HCT116 (cell line): ENCODE data around the gene FBXL3. TPM values are rescaled to one million over a fixed set of nuclear protein-coding genes. Genes with fewer than 3 reads are reported as not detected.

Source experiments
- ATAC-seq: fragments of 200-7000 bp; cut with Tn5 transposase; 2 replicates; pipeline ENCODE4 v1.9.1; 2020; ENCODE audit warnings: mild to moderate bottlenecking, moderate library complexity
- BruUV-seq: library from RNA; stranded (reverse); fragments of 400-500 nt; replicated peaks from 2 replicates; lab custom pipeline; 2021; lab: Mats Ljungman, UMichigan
- CTCF ChIA-PET: fragments of 300-600 bp; sonication (Branson Sonifier 250); formaldehyde crosslinking; loops from one replicate; lab custom pipeline; 2021; ENCODE audit warnings: antibody characterized with exemption; lab: Charles Lee
- POLR2A ChIA-PET: fragments of 300-600, 350-600 bp; sonication (Branson Sonifier 250); formaldehyde crosslinking; loops from one replicate; lab custom pipeline; 2021; ENCODE audit warnings: antibody characterized with exemption; lab: Charles Lee
- RAD21 ChIA-PET, 2 experiments: fragments of 300-600 bp; sonication (Branson Sonifier 250); formaldehyde crosslinking; loops; one replicate each; lab custom pipeline; 2023; ENCODE audit warnings: low total read pairs in 2 of 2; ENCODE audit not compliant: uncharacterized antibody in 2 of 2, unreplicated experiment in 2 of 2, low non-redundant PET in 1 of 2; lab: Charles Lee
- DNase-seq: peaks from one replicate; pipeline ENCODE4 v3.0.0-alpha.2; 2010; ENCODE audit warnings: low read depth, low spot score
- H2AFZ ChIP-seq: fragments of 200-600 bp; shearing (Covaris generic), sonication (generic); 2 replicates; pipeline ENCODE4 v1.6.1; 2017; ENCODE audit warnings: low read depth, mixed run types, mixed read lengths, antibody characterized with exemption, low read length; ENCODE audit not compliant: poor library complexity, severe bottlenecking
- H3K27ac ChIP-seq: 2 replicates; pipeline ENCODE4 v1.5.1; 2012; ENCODE audit warnings: low read depth, low read length
- H3K27me3 ChIP-seq: fragments of 200-600 bp; sonication (generic); 2 replicates; pipeline ENCODE4 v1.6.1; 2016; ENCODE audit warnings: mixed run types, low read length, mixed read lengths; ENCODE audit not compliant: insufficient read depth
- H3K36me3 ChIP-seq, 2 experiments: fragments of 200-500 bp in 1 of 2; fragments of 200-600 bp in 1 of 2; sonication (Bioruptor generic) in 1 of 2; sonication (generic) in 1 of 2; 2 replicates each; pipeline versions ENCODE4 v1.5.1 to v1.6.1; 2014 to 2016; ENCODE audit warnings: low read length in 2 of 2, inconsistent platforms in 1 of 2, mixed read lengths in 1 of 2, mixed run types in 1 of 2; ENCODE audit not compliant: insufficient read depth in 2 of 2, control insufficient read depth in 1 of 2
- H3K4me1 ChIP-seq, 2 experiments: fragments of 200-600 bp in 1 of 2; sonication (generic) in 1 of 2; 2 replicates each; pipeline versions ENCODE4 v1.5.1 to v1.6.1; 2012 to 2017; ENCODE audit warnings: low read length in 2 of 2, inconsistent platforms in 1 of 2, mild to moderate bottlenecking in 1 of 2, mixed read lengths in 1 of 2, mixed run types in 1 of 2, moderate library complexity in 1 of 2; ENCODE audit not compliant: insufficient read depth in 2 of 2, control insufficient read depth in 1 of 2
- H3K4me2 ChIP-seq: fragments of 200-600 bp; sonication (generic); 2 replicates; pipeline ENCODE4 v1.6.1; 2017; ENCODE audit warnings: mixed run types, low read length, mixed read lengths
- H3K4me3 ChIP-seq, 2 experiments: fragments of 200-600 bp in 1 of 2; sonication (generic) in 1 of 2; replicated peaks in 1 of 2; 2 replicates each; pipeline ENCODE4 v1.5.1; 2011 to 2016; ENCODE audit warnings: low read length in 2 of 2, control low read depth in 1 of 2, low read depth in 1 of 2, mild to moderate bottlenecking in 1 of 2, mixed read lengths in 1 of 2, mixed run types in 1 of 2
- H3K79me2 ChIP-seq: fragments of 200-600 bp; sonication (generic); 2 replicates; pipeline ENCODE4 v1.6.1; 2017; ENCODE audit warnings: mild to moderate bottlenecking, mixed run types, low read length, moderate library complexity, mixed read lengths; ENCODE audit not compliant: insufficient read depth
- H3K9ac ChIP-seq: fragments of 200-600 bp; sonication (generic); 2 replicates; pipeline ENCODE4 v1.6.1; 2016; ENCODE audit warnings: low read length, mixed read lengths
- H3K9me2 ChIP-seq: fragments of 200-600 bp; sonication (generic), shearing (Covaris generic); 2 replicates; pipeline ENCODE4 v1.6.1; 2017; ENCODE audit warnings: mixed run types, mild to moderate bottlenecking, moderate library complexity; ENCODE audit not compliant: insufficient read depth
- H3K9me3 ChIP-seq, 2 experiments: fragments of 200-500 bp in 1 of 2; fragments of 200-600 bp in 1 of 2; sonication (Bioruptor generic) in 1 of 2; sonication (generic) in 1 of 2; 2 replicates each; pipeline ENCODE4 v1.6.1; 2014 to 2017; ENCODE audit warnings: low read length in 2 of 2, mixed read lengths in 2 of 2, inconsistent platforms in 1 of 2, low read depth in 1 of 2, mild to moderate bottlenecking in 1 of 2, mixed run types in 1 of 2, moderate library complexity in 1 of 2; ENCODE audit not compliant: control insufficient read depth in 1 of 2, insufficient read depth in 1 of 2
- H4K20me1 ChIP-seq: fragments of 200-600 bp; sonication (generic), shearing (Covaris generic); 2 replicates; pipeline ENCODE4 v1.6.1; 2017; ENCODE audit warnings: mixed run types, mild to moderate bottlenecking, moderate library complexity; ENCODE audit not compliant: insufficient read depth
- ATF3 ChIP-seq: IDR thresholded peaks from 2 replicates; pipeline ENCODE4 v1.6.1; 2012
- CEBPB ChIP-seq: IDR thresholded peaks from 2 replicates; pipeline ENCODE4 v1.6.1; 2012; ENCODE audit warnings: low read depth
- SIN3A ChIP-seq: IDR thresholded peaks from 2 replicates; pipeline ENCODE4 v1.6.1; 2012; ENCODE audit warnings: low read depth
- ZBTB33 ChIP-seq: IDR thresholded peaks from 2 replicates; pipeline ENCODE4 v1.6.1; 2011; ENCODE audit warnings: mild to moderate bottlenecking, low read length, moderate library complexity; ENCODE audit not compliant: insufficient replicate concordance; ENCODE audit errors: extremely low read depth
- ZNF274 ChIP-seq: fragments of 200-500 bp; sonication (Bioruptor generic); IDR thresholded peaks from 2 replicates; pipeline ENCODE4 v1.6.1; 2014; ENCODE audit warnings: mild to moderate bottlenecking, low read depth, low read length, inconsistent platforms
- intact Hi-C: fragments of 100-400 bp; cut with micrococcal nuclease; formaldehyde crosslinking; loops from 2 replicates; pipeline ENCODE4 v1.10.0; 2022
- total RNA-seq: library from RNA; stranded (reverse); gene quantifications from one replicate; pipeline ENCODE4 v1.2.1, GENCODE V29; 2021; ENCODE audit not compliant: unreplicated experiment

The FBXL3 gene
- total RNA-seq, 1 experiment from 2014 or later = 24.0 TPM

GRCh38 chr13:76980075-76980718 lies 46.8 kb downstream of the FBXL3 start (continued):
- TF ChIP-seq ZBTB33 = no peak

- peaks cover 2 to 3% of the 10 kb centered on the region in 2 experiments; a peak in 1 of 4 replicates for H3K4me1 ChIP-seq
- H3K9me3 ChIP-seq = no peaks in the 10 kb centered on the region
Measured at GRCh38 chr13:76976929-76977328, 50.0 kb downstream of the FBXL3 start.

GRCh38 chr13:76976490-76976889 lies 50.5 kb downstream of the FBXL3 start:
- Histone ChIP-seq H3K36me3 (no peaks in the 10 kb centered on the region), H3K4me1 (peaks cover 2 to 3% of the 10 kb centered on the region in 2 experiments; a peak in 1 of 4 replicates), H4K20me1 (no peaks in the 10 kb centered on the region), H2AFZ (no peak overlapping the region), H3K4me3 (no peak overlapping the region), H3K4me2 (no peak overlapping the region), H3K9me3 (no peaks in the 10 kb centered on the region)
- CTCF ChIA-PET = no interaction called here
- DNase-seq (no peak), ATAC-seq (no peak)
- no TSS peak for BruUV-seq
- intact Hi-C loops = no loop called here
- POLR2A ChIA-PET = no interaction called here
- TF ChIP-seq ATF3 = no peak
- TF ChIP-seq, all 23 proteins: peak for 0
- Histone ChIP-seq H3K27ac (no peak overlapping the region), H3K27me3 (no peaks in the 10 kb centered on the region), H3K9me2 (no peaks in the 10 kb centered on the region), H3K79me2 (no peaks in the 10 kb centered on the region), H3K9ac (no peak overlapping the region)
- RAD21 ChIA-PET = no interaction called here

More at GRCh38 chr13:76976929-76977328, 50.0 kb downstream of the FBXL3 start:
- BruUV-seq = no TSS peak
- TF ChIP-seq SIN3A (no peak), ZNF274 (no peak), CEBPB (no peak)
- TF ChIP-seq, all 23 proteins: peak for 0
- Histone ChIP-seq H3K4me2 (no peak overlapping the region), H3K4me3 (no peak overlapping the region), H3K27me3 (no peaks in the 10 kb centered on the region), H2AFZ (no peak overlapping the region), H4K20me1 (no peaks in the 10 kb centered on the region), H3K79me2 (no peaks in the 10 kb centered on the region), H3K9me2 (no peaks in the 10 kb centered on the region), H3K9ac (no peak overlapping the region), H3K36me3 (no peaks in the 10 kb centered on the region), H3K27ac (no peak overlapping the region)
- ChIA-PET CTCF (no interaction called here), RAD21 (no interaction called here), POLR2A (no interaction called here)
- DNase-seq (no peak), ATAC-seq (no peak)
- intact Hi-C loops = no loop called here
